ENCODE data around the gene ZNF175.

ZNF175 gene

DNA sequence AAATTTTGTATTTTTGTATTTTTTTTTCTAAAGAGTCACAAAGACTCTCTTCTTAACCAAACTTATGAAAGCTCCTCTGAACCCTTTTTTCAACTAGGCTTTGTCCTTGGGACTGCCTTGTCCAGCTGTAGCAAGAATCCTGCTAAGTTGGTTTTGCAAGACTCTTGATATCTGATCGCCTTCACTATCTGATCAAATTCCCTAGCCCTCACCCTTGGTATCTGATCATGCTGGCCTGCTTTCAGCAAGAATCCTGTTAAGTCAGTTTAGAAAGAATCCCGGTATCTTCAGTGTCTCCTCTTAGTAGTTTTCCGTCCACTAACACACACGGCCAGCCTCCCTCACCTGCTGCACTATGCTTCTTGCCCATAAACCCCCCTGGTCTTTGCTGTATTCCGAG, 61.0 kb downstream of the ZNF175 start:
- no peak for DNase-seq

DNA sequence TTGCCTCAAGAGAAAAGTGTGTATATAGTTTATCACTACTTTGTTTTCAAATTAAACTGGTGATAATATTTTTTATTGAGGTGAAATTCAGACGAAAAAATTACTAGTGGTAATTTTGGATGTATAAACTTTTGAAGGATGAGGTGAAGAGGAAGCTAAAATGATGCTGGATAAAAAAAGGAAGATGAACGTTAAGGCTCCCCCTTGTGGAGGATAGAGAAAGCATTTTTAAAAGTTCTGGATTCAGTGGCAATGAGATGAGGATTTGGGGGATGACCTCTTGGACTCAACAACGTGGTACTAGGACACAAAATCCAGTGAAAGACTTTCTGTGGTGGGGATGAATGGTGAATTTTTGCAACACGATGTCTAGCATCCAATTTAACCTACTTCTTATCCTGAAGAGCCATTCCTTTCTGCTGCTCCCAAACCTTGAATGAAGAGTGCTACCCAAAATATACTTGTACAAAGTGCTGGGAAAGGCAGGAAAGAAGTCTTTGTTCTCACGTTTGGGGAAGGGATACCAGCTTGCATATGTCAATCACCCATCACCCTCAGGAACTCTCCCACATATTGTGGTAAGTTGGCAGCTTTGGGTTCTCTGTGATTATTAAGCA, 66.4 kb downstream of the ZNF175 start:
- no peak for DNase-seq

DNA sequence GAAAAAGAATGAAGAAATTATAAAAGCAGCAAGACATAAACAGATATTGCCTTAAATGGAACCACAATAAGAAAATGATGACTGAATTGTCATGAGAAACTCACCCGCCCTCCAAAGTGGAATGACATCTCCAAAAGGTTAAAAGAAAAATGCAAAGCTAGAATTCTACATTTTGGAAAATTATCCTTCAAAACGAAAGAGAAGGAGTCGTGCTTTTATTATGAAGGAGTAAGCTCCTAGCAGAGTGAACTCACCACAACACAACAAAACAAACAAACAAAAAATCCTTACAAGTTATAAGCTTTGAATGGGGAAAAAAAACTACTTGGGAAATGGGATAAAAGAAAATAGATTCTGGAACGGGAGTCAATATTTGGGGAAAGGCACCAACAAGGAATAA, 68.8 kb downstream of the ZNF175 start:
- DNase-seq, result no peak

DNA sequence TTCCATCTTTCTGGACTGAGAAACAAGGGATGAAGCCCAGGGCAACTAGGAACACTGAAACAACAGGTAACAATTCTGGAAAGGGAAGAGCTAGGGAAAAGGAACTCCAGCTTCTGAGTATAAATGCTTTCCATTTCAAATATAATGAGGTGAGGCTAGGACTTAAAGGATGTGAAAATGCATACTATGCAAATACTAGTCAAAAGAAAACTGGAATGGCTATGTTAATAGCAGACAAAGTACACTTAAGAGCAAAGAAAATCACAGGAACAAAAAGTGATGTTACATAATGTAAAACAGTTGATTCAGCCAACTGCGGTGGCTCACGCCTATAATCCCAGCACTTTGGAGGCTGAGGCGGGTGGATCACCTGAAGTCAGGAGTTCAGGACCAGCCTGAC, 69.3 kb downstream of the ZNF175 start:
- DNase-seq, result no peak

DNA sequence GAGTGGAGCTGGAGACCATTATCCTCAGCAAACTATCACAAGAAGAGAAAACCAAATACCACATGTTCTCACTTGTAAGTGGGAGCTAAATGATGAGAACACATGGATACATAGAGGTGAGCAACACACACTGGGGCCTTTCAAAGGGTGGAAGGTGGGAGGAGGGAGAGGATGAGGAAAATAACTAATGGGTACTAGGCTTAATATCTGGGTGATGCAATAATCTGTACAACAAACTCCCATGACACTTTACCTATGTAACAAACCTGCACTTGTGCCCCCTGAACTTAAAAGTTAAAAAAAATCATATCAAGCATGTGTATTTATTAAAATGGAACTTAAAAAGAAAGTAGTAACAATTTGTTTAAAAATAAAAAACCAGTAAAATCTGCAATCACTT, 70.6 kb downstream of the ZNF175 start:
- no peak for DNase-seq

Measured in GOT3 (cell line).